ENCODE measurements around the gene EXOC4.

DNA sequence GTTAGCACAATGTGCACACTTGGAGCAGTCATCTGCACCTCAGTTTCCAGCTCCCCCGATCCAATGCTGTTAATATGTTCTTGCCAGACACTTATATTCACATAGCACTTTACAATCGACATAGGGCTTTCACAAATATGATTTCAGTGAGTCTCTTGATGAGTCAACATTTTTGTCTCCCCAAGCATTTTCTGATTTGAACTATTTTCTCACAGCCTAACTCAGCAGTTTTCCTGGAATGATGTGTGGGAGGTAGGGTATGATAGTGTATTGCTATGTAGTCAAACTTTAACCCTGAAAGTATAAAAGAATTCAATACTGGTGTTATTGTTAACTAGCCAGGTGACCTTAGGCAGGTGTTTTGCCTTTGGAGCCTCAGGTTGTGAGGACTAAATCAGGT, 791.8 kb downstream of the EXOC4 start:
- TF ChIP-seq SP2 (tag by site-specific recombination; IDR thresholded peaks at IDR 0.05) (no peak), ZFP69B (tag by site-specific recombination; IDR thresholded peaks at IDR 0.05) (no peak), KLF16 (tag by site-specific recombination; IDR thresholded peaks at IDR 0.05) (no peak), KLF10 (tag by site-specific recombination; IDR thresholded peaks at IDR 0.05) (no peak), ZNF350 (tag by site-specific recombination; IDR thresholded peaks at IDR 0.05) (no peak), ZNF544 (tag by site-specific recombination; IDR thresholded peaks at IDR 0.05) (no peak), ZNF423 (tag by site-specific recombination; IDR thresholded peaks at IDR 0.05) (no peak), ZNF704 (tag by site-specific recombination; IDR thresholded peaks at IDR 0.05) (no peak), ZNF518A (tag by site-specific recombination; conservative IDR thresholded peaks at IDR 0.05; ENCODE audit: low read depth) (no peak), ZNF549 (tag by site-specific recombination; IDR thresholded peaks at IDR 0.05) (no peak)
- TF ChIP-seq, protein P1, sequence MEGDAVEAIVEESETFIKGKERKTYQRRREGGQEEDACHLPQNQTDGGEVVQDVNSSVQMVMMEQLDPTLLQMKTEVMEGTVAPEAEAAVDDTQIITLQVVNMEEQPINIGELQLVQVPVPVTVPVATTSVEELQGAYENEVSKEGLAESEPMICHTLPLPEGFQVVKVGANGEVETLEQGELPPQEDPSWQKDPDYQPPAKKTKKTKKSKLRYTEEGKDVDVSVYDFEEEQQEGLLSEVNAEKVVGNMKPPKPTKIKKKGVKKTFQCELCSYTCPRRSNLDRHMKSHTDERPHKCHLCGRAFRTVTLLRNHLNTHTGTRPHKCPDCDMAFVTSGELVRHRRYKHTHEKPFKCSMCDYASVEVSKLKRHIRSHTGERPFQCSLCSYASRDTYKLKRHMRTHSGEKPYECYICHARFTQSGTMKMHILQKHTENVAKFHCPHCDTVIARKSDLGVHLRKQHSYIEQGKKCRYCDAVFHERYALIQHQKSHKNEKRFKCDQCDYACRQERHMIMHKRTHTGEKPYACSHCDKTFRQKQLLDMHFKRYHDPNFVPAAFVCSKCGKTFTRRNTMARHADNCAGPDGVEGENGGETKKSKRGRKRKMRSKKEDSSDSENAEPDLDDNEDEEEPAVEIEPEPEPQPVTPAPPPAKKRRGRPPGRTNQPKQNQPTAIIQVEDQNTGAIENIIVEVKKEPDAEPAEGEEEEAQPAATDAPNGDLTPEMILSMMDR (tag by site-specific recombination; IDR thresholded peaks at IDR 0.05), result no peak
- TF ChIP-seq, protein P2, sequence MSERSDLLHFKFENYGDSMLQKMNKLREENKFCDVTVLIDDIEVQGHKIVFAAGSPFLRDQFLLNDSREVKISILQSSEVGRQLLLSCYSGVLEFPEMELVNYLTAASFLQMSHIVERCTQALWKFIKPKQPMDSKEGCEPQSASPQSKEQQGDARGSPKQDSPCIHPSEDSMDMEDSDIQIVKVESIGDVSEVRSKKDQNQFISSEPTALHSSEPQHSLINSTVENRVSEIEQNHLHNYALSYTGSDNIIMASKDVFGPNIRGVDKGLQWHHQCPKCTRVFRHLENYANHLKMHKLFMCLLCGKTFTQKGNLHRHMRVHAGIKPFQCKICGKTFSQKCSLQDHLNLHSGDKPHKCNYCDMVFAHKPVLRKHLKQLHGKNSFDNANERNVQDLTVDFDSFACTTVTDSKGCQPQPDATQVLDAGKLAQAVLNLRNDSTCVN (tag by site-specific recombination; optimal IDR thresholded peaks at IDR 0.05), result no peak
- TF ChIP-seq, protein P3, sequence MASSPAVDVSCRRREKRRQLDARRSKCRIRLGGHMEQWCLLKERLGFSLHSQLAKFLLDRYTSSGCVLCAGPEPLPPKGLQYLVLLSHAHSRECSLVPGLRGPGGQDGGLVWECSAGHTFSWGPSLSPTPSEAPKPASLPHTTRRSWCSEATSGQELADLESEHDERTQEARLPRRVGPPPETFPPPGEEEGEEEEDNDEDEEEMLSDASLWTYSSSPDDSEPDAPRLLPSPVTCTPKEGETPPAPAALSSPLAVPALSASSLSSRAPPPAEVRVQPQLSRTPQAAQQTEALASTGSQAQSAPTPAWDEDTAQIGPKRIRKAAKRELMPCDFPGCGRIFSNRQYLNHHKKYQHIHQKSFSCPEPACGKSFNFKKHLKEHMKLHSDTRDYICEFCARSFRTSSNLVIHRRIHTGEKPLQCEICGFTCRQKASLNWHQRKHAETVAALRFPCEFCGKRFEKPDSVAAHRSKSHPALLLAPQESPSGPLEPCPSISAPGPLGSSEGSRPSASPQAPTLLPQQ (tag by site-specific recombination; IDR thresholded peaks at IDR 0.05), result no peak
